GM13976 (cell line): Measurements from ENCODE around the gene DMPK.
"Not testable (repeated sequence)": the region's sequence is repeated elsewhere in the genome, so short reads cannot be mapped to it uniquely, and the experiment has no call there.

Experiments used
- DNase-seq: peaks from one replicate; pipeline ENCODE4 v3.0.0; 2012; ENCODE audit warnings: low spot score
- in situ Hi-C: fragments of 300-500 bp; cut with MboI; formaldehyde crosslinking; loops from one replicate; pipeline ENCODE4 v1.12.0; 2022; ENCODE audit warnings: low sequenced_read_pairs, mixed read lengths, inconsistent platforms; ENCODE audit not compliant: unreplicated experiment
- TF ChIP-seq, protein P1 (sequence below): IDR thresholded peaks from 2 replicates; pipeline ENCODE4 v1.5.1; 2012; ENCODE audit warnings: borderline replicate concordance, mild to moderate bottlenecking; ENCODE audit not compliant: insufficient read depth; ENCODE audit errors: extremely low read depth, missing control alignments, control extremely low read depth

DMPK gene

DNA sequence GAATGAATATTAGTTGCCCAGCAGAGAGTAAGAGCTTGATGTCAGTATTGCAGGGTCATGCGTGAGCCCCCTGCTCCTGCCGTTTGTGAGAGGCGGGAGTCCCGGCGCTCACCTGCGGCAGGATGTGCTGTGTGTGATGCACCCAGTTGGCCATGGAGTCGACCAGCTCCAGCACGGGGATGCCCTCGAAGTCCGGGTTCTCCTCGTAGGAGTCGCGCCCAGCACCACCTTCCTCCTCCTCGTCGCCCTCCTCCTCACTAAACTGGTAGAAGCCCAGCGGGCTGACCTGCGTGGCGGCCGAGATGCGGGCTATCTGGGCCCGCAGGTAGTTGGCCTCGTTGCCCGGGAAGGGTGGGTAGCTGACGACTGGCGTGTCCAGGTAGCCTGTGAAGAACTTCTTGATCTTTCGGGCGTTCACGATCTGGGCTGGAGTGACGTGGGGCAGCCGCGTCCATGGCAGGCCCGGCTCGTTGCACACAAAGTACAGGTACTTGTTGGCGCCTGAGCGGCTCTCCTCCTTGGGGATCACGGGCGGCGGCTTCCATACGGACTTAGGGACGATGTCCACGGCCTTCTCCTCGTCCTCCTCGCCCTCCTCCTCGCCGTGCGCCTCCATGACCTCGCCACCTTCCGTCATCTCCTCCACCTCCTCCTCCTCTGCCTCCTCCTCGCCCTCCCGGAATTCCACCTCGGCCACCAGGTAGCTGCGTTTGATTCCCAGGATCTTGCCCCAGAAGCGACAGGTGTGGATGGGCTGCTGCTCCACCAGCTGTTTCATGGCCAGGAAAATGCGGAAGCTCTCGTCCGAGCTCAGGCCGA is 22.1 kb upstream of the DMPK start:
- no peak for DNase-seq
- in situ Hi-C loops: no loop called here
- TF ChIP-seq, protein P1, sequence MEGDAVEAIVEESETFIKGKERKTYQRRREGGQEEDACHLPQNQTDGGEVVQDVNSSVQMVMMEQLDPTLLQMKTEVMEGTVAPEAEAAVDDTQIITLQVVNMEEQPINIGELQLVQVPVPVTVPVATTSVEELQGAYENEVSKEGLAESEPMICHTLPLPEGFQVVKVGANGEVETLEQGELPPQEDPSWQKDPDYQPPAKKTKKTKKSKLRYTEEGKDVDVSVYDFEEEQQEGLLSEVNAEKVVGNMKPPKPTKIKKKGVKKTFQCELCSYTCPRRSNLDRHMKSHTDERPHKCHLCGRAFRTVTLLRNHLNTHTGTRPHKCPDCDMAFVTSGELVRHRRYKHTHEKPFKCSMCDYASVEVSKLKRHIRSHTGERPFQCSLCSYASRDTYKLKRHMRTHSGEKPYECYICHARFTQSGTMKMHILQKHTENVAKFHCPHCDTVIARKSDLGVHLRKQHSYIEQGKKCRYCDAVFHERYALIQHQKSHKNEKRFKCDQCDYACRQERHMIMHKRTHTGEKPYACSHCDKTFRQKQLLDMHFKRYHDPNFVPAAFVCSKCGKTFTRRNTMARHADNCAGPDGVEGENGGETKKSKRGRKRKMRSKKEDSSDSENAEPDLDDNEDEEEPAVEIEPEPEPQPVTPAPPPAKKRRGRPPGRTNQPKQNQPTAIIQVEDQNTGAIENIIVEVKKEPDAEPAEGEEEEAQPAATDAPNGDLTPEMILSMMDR: no peak

- TF ChIP-seq, protein P1: no peak
- no peak for DNase-seq
- in situ Hi-C loops: no loop called here
These were observed 19.4 kb upstream of the DMPK start for GRCh38 chr19:45801603-45802175.

DNA sequence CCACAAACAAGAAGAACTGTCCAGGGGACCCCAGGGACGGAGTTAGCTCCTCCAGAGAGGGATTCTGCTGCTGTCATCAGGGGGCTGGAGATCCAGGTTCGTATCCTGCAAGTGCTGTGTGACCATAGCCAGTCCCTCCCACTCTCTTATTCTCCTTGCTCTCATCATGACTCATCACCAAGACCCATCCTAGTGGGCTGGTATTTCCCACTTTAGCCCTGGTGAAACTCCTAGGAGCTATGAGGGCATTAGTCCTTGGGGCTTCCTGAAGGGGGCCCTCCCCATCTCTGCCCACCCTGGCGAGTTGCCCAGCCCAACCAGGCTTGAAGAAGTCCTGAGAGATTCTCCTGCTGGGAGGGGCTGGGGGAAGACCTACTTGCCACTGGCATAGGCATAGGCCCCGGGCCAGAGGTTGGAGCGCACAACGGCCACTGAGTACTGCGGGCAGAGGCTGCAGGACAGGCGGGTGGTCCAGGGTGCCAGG is 17.8 kb upstream of the DMPK start:
- TF ChIP-seq, protein P1: no peak
- in situ Hi-C loops: no loop called here
- DNase-seq: no peak

GRCh38 chr19:45799541-45799940 is 17.3 kb upstream of the DMPK start:
- DNase-seq, in situ Hi-C loops: not testable (repeated sequence)

DNA sequence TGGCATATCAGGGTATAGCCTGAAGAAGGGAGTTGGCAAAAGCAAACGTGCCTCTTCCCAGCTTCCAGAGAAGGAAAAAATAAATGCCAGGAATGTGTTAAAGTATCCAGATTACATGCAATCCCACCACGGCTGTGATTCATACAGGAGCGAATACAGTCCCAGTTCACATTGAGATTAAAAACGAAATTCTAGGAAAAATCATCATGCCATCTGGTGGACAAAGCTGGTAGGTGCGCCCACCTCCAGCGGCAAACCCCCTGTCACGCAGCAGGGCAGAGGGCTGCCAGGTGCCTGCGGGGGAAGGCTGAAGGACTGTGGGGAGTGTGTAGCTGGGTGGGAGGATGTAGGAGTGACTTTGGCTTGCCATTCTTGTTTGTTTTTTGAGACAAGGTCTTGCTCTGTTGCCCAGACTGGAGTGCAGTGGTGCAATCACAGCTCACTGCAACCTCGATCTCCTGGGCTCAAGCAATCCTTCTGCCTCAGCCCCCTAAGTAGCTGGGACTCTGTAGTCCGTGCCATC is 16.8 kb upstream of the DMPK start:
- peak; percentile 84 for DNase-seq
- TF ChIP-seq, protein P1: peak; percentile 60
- in situ Hi-C loops: no loop called here

DNA sequence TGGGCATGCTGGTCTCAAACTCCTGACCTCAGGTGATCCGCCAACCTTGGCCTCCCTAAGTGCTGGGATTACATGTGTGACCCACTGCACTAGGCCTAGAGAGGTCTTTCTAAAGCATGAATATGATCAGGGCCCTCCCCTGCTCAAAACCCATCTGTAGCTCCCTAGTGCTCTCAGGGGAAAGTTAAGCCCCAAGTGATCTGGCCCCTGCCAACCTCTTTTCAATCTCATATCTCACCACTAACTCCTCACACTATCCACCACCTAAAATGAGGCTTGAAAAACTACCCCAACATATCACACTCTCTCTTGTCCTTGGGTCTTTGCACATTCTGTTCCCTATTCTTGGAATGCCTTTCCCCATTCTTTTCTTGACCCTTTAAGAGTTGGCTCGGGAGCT is 12.3 kb upstream of the DMPK start:
- in situ Hi-C loops: no loop called here
- DNase-seq: no peak
- TF ChIP-seq, protein P1: no peak

DNA sequence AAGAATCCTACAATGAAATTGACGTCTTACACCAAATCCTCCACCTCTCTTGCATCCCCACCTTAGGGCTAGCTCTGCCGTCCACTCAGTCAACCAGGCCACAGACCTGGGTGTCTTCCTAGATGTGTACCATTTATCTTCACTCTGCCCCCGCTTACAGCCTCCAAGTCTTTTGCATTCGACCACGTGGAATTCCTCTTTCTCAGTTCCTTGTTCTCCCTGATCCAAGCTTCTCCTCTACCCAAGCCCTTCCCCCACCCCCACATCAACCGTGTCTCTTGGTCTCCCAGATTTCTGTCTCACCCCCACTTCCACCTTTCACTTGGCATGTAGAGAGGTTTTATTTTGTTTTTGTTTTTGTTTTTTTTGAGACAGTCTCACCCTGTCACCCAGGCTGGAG is 11.6 kb upstream of the DMPK start:
- no peak for DNase-seq
- in situ Hi-C loops: no loop called here
- TF ChIP-seq, protein P1: no peak
